GM18907 (cell line): ENCODE data around the gene C1orf122.

Experiments used
- ATAC-seq: cut with Tn5 transposase; IDR thresholded peaks from one replicate; pipeline ENCODE4 v1.9.1; 2021; ENCODE audit warnings: mild to moderate bottlenecking, moderate library complexity; ENCODE audit not compliant: unreplicated experiment

C1orf122 gene

DNA sequence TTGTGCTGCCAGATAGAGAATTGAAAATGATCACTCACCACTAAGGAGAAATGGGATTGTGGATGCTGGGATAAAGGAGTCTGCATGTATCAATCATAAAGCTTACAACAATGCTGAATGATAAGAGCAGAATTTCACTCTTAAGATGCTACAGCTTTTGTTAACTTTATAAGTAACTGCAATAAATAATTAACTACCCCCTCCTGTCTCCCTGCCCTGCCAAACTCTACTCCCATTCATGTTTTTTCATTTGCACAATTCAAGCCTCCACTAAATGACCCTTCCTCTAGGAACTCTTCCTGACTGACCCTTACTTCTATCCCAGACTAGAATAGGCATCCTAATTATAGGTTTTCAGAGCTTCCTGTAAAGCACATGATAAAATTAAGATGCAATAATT, 36.9 kb downstream of the C1orf122 start:
- no peak for ATAC-seq

DNA sequence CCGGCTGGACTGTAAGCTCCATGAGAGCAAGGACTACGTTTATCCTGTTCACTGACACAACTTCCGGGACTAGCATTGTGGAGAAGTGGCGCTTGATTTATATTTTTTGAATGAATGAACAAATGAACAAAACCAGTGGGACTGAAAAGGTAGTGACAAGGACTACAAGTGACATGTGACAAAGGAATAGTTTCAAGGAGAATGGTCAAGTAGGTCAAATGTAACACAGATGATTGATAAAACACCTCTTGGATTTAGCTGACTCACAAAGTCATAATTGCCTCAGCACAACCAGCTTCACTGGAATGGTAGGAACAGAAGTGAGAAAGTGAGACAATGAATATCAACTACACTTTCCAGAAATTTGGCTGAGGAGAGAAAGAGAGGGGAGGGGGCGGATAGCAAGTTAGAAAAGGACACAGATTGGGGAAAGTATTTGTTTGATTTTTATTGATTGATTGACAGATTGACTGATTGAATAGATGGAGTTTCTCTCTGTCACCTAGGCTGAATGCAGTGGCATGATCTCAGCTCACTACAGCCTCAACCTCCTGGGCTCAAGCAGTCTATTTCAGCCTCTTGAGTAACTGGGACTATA, 37.6 kb downstream of the C1orf122 start:
- ATAC-seq: no peak

DNA sequence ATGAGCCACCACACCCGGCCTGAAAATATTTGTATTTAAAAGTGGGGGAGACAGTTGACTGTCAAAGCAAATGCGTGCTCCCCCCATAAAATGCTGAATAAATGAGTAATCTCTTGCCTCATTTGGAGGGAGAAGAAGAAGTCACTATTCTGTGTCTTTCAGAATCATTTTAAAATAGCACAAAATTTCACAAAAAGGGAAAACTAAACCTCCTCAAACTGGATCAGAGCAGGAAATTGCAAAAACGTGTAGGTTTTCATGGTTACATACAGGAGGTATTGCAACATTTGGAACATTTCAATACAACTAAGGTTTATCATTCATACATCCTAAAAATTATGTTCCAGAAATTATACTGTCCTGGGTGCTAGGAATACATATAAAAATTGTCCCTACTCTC, 38.2 kb downstream of the C1orf122 start:
- ATAC-seq: no peak

DNA sequence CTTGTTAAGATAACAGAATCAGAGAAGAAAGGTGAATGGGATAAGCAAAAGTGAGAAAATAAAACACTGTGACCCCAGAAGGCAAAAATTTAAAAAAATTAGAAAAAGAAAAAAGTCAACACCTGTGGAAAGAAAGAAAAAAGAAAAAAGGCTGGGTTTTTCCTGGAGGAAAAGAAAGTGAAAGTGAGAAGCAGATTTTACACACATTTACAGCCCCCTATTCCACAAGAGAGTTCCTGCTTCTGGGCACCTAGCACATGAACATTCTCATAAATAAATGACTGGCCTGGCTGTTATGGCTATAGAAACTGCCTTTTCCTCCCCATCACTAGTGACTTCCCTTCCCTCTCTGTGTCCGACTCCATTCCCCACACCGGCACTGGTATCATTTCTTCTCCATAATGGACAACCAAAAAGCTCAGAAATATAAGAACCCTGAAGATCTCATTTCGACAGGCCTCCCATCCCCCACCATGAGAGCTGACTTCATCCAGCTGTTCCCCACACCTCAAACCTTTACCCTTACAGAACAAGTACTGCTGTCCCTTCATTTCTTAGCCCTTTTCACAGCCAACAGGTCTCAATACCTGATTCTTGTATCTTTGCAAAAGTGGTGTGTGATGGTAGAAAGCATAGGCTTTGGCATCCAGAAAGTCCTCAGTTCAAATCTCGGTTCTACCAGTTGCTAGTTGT, 39.2 kb downstream of the C1orf122 start:
- no peak for ATAC-seq

DNA sequence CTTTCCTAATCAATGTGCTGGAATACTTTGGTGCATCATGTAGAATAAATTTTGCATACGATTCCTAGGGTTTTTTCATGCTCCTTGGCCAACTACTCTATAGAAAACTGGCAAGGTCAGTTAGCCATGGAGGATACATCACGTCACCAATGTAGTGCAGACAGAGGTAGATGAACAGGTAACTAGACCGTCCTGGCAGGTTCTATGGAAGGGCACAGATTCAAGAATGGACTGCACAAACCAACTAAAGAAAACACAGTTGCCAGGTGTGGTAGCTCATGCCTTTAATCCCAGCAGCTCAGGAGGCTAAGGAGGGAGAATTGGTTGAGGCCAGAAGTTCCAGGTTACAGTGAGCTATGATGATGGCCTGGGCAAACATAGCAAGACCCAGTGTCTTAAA, 41.9 kb downstream of the C1orf122 start:
- no peak for ATAC-seq

DNA sequence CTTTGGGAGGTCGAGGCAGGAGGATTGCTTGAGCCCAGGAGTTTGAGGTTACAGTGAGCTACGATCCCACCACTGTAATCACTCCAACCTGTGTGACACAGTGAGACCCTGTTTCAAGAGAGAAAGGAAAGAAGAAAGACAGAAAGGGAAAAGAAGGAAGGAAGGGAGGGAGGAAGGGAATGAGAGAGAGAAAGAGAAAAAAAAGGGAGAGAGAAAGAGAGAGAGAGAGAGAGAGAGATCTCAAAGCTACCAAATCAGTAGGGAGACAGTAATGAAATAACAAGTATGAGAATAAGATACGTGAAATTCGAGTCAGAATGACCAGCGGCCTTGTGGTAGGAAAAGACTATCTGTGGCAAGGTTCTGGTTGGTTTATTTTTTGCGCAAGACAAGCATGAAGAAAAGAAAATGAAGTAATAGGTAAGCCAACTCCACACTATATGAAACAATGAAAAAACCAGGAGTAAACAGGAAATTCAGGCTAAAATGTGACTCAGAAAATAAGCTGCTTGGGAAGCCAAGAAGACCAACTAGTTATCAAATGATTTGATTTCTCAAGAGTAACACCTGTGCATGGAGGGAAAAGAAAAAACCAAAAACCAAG, 42.9 kb downstream of the C1orf122 start:
- no peak for ATAC-seq

DNA sequence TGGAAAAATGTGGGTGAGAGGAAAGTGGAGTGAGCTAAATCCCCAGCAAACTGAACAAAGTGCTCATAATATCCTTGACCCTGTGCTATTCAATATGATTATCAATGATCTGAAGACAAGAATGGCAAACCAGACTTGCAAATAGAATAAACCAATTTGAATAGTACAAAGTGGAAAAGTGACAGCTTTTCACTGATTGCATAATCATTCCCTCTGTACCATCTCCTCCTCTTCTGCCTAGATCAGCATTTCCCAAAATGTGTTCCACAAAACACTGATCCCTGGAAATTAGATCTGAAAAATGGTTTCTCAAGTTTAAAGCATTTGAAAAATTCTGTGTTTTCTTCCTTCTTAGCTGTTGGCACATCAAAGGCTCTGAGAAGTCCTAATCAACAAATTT, 43.7 kb downstream of the C1orf122 start:
- ATAC-seq: no peak

DNA sequence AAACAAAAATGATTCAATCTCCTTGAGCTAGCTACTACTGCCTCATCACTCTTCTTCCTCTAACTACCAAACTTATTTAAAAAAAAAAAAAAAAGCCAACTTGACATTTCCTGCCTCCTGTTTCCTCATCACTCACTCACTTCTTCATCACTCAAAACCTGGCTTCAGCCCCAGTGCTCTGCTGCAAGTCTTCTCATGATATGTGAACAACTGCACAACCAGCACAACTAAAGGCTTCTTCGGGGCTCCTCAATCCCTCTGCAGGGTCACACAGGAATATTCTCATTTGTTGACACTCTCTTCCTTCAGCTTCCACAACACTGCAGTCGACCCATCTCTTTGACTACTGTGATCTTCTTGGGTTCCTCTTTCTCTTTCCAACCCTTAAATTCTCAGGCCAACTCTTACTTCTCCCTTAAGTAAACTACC, 44.2 kb downstream of the C1orf122 start:
- ATAC-seq: no peak

DNA sequence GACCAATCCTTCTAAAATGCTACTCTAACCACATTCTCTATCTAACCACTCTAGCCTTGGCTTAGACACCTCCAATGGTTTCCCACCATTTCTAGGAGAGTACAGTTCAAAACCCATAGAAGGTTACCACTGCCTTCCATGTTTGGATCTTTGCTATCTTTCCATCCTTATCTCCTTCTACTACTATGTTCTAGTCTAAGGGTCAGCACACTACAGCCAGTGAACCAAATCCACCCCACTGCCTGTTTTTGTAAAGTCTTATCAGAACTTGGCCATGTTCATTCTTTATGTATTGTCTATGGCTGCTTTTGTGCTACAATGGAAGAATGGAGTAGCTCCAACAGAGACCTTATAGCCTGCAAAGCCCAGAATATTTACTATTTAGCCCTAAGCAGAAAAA, 45.6 kb downstream of the C1orf122 start:
- no peak for ATAC-seq

DNA sequence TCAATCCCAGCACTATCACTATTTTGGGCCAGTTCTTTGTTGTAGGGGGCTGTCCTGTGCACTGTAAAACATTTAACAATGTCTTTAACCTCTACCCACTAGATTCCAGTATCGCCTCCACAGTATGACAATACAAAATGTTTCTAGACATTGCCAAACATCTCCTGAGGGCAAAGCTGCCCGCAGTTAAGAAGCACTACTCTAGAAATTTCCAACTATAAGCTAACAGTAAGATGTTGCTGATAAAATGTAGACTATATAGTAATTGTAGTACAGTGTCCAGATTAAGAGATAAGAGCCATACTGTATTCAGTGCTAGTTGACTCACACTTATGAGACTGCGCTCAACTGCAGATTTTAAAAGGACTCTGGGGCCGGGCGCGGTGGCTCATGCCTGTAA, 46.8 kb downstream of the C1orf122 start:
- no peak for ATAC-seq
